GM23338 (cell line): ENCODE data around the gene BRI3. TPM values are rescaled to one million over a fixed set of nuclear protein-coding genes. Genes with fewer than 3 reads are reported as not detected.

Experiments
- ATAC-seq: fragments of 200-7000 bp; cut with Tn5 transposase; 3 replicates; pipeline ENCODE4 v1.9.1; 2020
- DNase-seq: peaks from one replicate; pipeline ENCODE4 v3.0.0-alpha.2; 2015; ENCODE audit warnings: low spot score
- H2AFZ ChIP-seq: fragments of 200-600 bp; sonication (generic); 2 replicates; pipeline ENCODE4 v1.8.0; 2016; ENCODE audit warnings: antibody characterized with exemption, mild to moderate bottlenecking, moderate library complexity
- H3F3A ChIP-seq: fragments of 200-600 bp; sonication (generic); replicated peaks from 2 replicates; pipeline ENCODE4 v1.8.0; 2017; ENCODE audit warnings: antibody characterized with exemption, mixed run types, low read depth
- H3K27ac ChIP-seq: fragments of 200-600 bp; sonication (generic); 2 replicates; pipeline ENCODE4 v1.6.1; 2016; ENCODE audit warnings: low read depth
- H3K27me3 ChIP-seq: fragments of 200-600 bp; sonication (generic); 2 replicates; pipeline ENCODE4 v1.8.0; 2016; ENCODE audit warnings: mild to moderate bottlenecking, mixed run types, moderate library complexity; ENCODE audit not compliant: insufficient read depth
- H3K36me3 ChIP-seq: fragments of 200-600 bp; sonication (generic); 2 replicates; pipeline ENCODE4 v1.8.0; 2016; ENCODE audit warnings: mild to moderate bottlenecking; ENCODE audit not compliant: insufficient read depth
- H3K4me1 ChIP-seq: fragments of 200-600 bp; sonication (generic); 2 replicates; pipeline ENCODE4 v1.8.0; 2016; ENCODE audit warnings: mild to moderate bottlenecking, moderate library complexity; ENCODE audit not compliant: insufficient read depth
- H3K4me2 ChIP-seq: fragments of 200-600 bp; sonication (generic); 2 replicates; pipeline ENCODE4 v1.7.1; 2017; ENCODE audit warnings: mixed run types
- H3K4me3 ChIP-seq: fragments of 200-600 bp; sonication (generic); 2 replicates; pipeline ENCODE4 v1.6.1; 2016; ENCODE audit warnings: mixed run types
- H3K79me2 ChIP-seq: fragments of 200-600 bp; sonication (generic); replicated peaks from 2 replicates; pipeline ENCODE4 v1.8.0; 2017; ENCODE audit warnings: mild to moderate bottlenecking; ENCODE audit not compliant: insufficient read depth
- H3K9me2 ChIP-seq: fragments of 200-600 bp; sonication (generic); 2 replicates; pipeline ENCODE4 v1.8.0; 2017; ENCODE audit not compliant: insufficient read depth
- H4K20me1 ChIP-seq: fragments of 200-600 bp; sonication (generic); replicated peaks from 2 replicates; pipeline ENCODE4 v1.8.0; 2017; ENCODE audit warnings: mild to moderate bottlenecking; ENCODE audit not compliant: insufficient read depth
- H3K27ac Mint-ChIP-seq: 2 replicates; pipeline ENCODE4 v1.8.0; 2020; ENCODE audit warnings: inconsistent platforms, mild to moderate bottlenecking, moderate library complexity, mixed read lengths
- H3K27me3 Mint-ChIP-seq: 3 replicates; pipeline ENCODE4 v1.8.0; 2022; ENCODE audit warnings: low read depth, mild to moderate bottlenecking, moderate library complexity, mixed read lengths, inconsistent platforms; ENCODE audit not compliant: insufficient read depth, poor library complexity
- H3K36me3 Mint-ChIP-seq: 3 replicates; pipeline ENCODE4 v1.8.0; 2021; ENCODE audit warnings: low read depth, mild to moderate bottlenecking, inconsistent platforms, moderate library complexity, mixed read lengths
- H3K4me1 Mint-ChIP-seq: 3 replicates; pipeline ENCODE4 v1.8.0; 2020; ENCODE audit warnings: mild to moderate bottlenecking, inconsistent platforms, mixed read lengths
- H3K4me3 Mint-ChIP-seq: 3 replicates; pipeline ENCODE4 v1.8.0; 2021; ENCODE audit warnings: moderate library complexity, mild to moderate bottlenecking, inconsistent platforms, mixed read lengths
- H3K9me3 Mint-ChIP-seq: 3 replicates; pipeline ENCODE4 v1.8.0; 2020; ENCODE audit warnings: moderate library complexity, mild to moderate bottlenecking, inconsistent platforms, mixed read lengths
- CTCF ChIP-seq, 2 experiments: fragments of 200-600 bp in 1 of 2; sonication (generic) in 1 of 2; conservative IDR thresholded peaks; 2 replicates each; pipeline versions ENCODE4 v1.5.1 to v1.6.1; 2016 to 2017; ENCODE audit warnings: antibody characterized with exemption in 2 of 2, low read depth in 2 of 2, mild to moderate bottlenecking in 2 of 2, moderate library complexity in 1 of 2
- EZH2 ChIP-seq: fragments of 200-600 bp; sonication (generic); IDR thresholded peaks from one replicate; pipeline ENCODE4 v1.8.0; 2017; ENCODE audit warnings: antibody characterized with exemption, mild to moderate bottlenecking, low read depth; ENCODE audit not compliant: unreplicated experiment
- EZH2phosphoT487 ChIP-seq: fragments of 200-600 bp; sonication (generic); IDR thresholded peaks from one replicate; pipeline ENCODE4 v1.8.1; 2018; ENCODE audit warnings: antibody characterized with exemption; ENCODE audit not compliant: unreplicated experiment
- JUNB ChIP-seq: IDR thresholded peaks from one replicate; pipeline ENCODE4 v1.6.1; 2016; ENCODE audit warnings: antibody characterized with exemption; ENCODE audit not compliant: unreplicated experiment
- POLR2AphosphoS5 ChIP-seq: IDR thresholded peaks from 2 replicates; pipeline ENCODE4 v1.6.1; 2016; ENCODE audit warnings: antibody characterized with exemption, low read depth
- REST ChIP-seq: IDR thresholded peaks from one replicate; pipeline ENCODE4 v1.6.1; 2018; ENCODE audit warnings: antibody characterized with exemption; ENCODE audit not compliant: unreplicated experiment
- STAT1 ChIP-seq: IDR thresholded peaks from one replicate; pipeline ENCODE4 v1.6.1; 2016; ENCODE audit warnings: antibody characterized with exemption; ENCODE audit not compliant: unreplicated experiment
- ZNF462 ChIP-seq: fragments of 250-450 bp; sonication (Bioruptor Pico); IDR thresholded peaks from 2 replicates; pipeline ENCODE4 v1.5.0; 2020; ENCODE audit warnings: mild to moderate bottlenecking, moderate library complexity
- polyA plus RNA-seq: library from polyadenylated mRNA; unstranded; fragments of >200 nt; fragmentation: Nextera tagmentation; extraction: Ambion mirVana; gene quantifications from 2 replicates; pipeline ENCODE4 v1.2.1, GENCODE V29; 2016
- total RNA-seq: library from RNA; depleted of rRNA; stranded (reverse); fragments of >200 nt; shearing (Covaris generic); gene quantifications from 2 replicates; pipeline ENCODE4 v1.2.3, GENCODE V29; 2014
- TF ChIP-seq, protein P1 (sequence below): IDR thresholded peaks from 2 replicates; pipeline ENCODE4 v1.6.1; 2016; ENCODE audit warnings: antibody characterized with exemption

Gene BRI3
- total and polyA plus RNA-seq, 2 experiments from 2014 or later, result 21.7 to 66.1 TPM

GRCh38 chr7:98314469-98314868 lies 33.0 kb downstream of the BRI3 start:
- Mint-ChIP-seq H3K36me3 (peaks cover 68% of the 10 kb centered on the region), H3K9me3 (peaks cover 19% of the 10 kb centered on the region), H3K27ac (peak overlapping the region; percentile 30; the same call in 1 of the 2 replicates), H3K4me3 (no peak overlapping the region), H3K4me1 (no peaks in the 10 kb centered on the region), H3K27me3 (peaks cover 5% of the 10 kb centered on the region)
- H3F3A ChIP-seq, result no peaks in the 10 kb centered on the region
- no peak overlapping the region for H3K4me3 ChIP-seq
- H3K36me3 ChIP-seq, result peaks cover 30% of the 10 kb centered on the region
- H2AFZ ChIP-seq, result no peak overlapping the region
- TF ChIP-seq CTCF (conservative IDR thresholded peaks at IDR 0.05; ENCODE audit: low read depth in 2 of 2), result no peak
- TF ChIP-seq EZH2phosphoT487, result no peak
- TF ChIP-seq REST, result no peak
- TF ChIP-seq ZNF462 (CRISPR knock-in tag), result no peak
- TF ChIP-seq, protein P1, sequence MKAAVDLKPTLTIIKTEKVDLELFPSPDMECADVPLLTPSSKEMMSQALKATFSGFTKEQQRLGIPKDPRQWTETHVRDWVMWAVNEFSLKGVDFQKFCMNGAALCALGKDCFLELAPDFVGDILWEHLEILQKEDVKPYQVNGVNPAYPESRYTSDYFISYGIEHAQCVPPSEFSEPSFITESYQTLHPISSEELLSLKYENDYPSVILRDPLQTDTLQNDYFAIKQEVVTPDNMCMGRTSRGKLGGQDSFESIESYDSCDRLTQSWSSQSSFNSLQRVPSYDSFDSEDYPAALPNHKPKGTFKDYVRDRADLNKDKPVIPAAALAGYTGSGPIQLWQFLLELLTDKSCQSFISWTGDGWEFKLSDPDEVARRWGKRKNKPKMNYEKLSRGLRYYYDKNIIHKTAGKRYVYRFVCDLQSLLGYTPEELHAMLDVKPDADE, result no peak
- no peak for TF ChIP-seq EZH2
- TF ChIP-seq POLR2AphosphoS5, result no peak
- TF ChIP-seq JUNB, result no peak
- TF ChIP-seq STAT1, result no peak
- H3K79me2 ChIP-seq, result no peaks in the 10 kb centered on the region
- no peaks in the 10 kb centered on the region for H3K9me2 ChIP-seq
- H3K27ac ChIP-seq, result no peak overlapping the region; the same call in 1 of the 2 replicates
- DNase-seq (no peak), ATAC-seq (no peak)
- H4K20me1 ChIP-seq, result no peaks in the 10 kb centered on the region; the same call in 1 of the 2 replicates
- no peak overlapping the region for H3K4me2 ChIP-seq
- no peaks in the 10 kb centered on the region for H3K27me3 ChIP-seq
- H3K4me1 ChIP-seq, result no peaks in the 10 kb centered on the region
